K562 (cell line): ENCODE measurements around the gene TUBA1B. TPM values are rescaled to one million over a fixed set of nuclear protein-coding genes. Genes with fewer than 3 reads are reported as not detected.

Experiments used
- ATF1 ChIP-seq, 2 experiments: fragments of 450-650 bp in 1 of 2; IDR thresholded peaks; 2 replicates each; pipeline ENCODE4 v1.6.1; 2016; ENCODE audit warnings: missing compliant biosample characterization in 1 of 2, missing genetic modification characterization in 1 of 2
- ATF4 ChIP-seq: fragments of 450-650 bp; formaldehyde crosslinking; IDR thresholded peaks from 2 replicates; pipeline ENCODE4 v1.4.0; 2022; ENCODE audit warnings: mild to moderate bottlenecking, moderate library complexity
- BCOR ChIP-seq: fragments of 450-650 bp; IDR thresholded peaks from 2 replicates; pipeline ENCODE4 v1.6.1; 2016
- E2F5 ChIP-seq: sonication (generic); formaldehyde crosslinking; IDR thresholded peaks from 2 replicates; pipeline ENCODE4 v1.8.0; 2022; ENCODE audit warnings: mild to moderate bottlenecking, missing genetic modification reagents
- ELK1 ChIP-seq: sonication (generic); formaldehyde crosslinking; IDR thresholded peaks from 2 replicates; pipeline ENCODE4 v1.8.1; 2022; ENCODE audit warnings: missing genetic modification reagents
- EP300 ChIP-seq: IDR thresholded peaks from 2 replicates; pipeline ENCODE4 v1.6.1; 2012; ENCODE audit warnings: low read length, improper control_type of control experiment
- FOXP4 ChIP-seq: sonication (generic); formaldehyde crosslinking; IDR thresholded peaks from 2 replicates; pipeline ENCODE4 v1.8.0; 2022; ENCODE audit warnings: mild to moderate bottlenecking, missing genetic modification reagents, borderline replicate concordance
- HCFC1 ChIP-seq: IDR thresholded peaks from 2 replicates; pipeline ENCODE4 v1.6.1; 2012; ENCODE audit warnings: low read depth, low read length, improper control_type of control experiment
- ID3 ChIP-seq, 2 experiments: fragments of 250-450 bp in 1 of 2; fragments of 450-650 bp in 1 of 2; sonication (Bioruptor Pico) in 1 of 2; IDR thresholded peaks; 2 replicates each; pipeline versions ENCODE4 v1.6.1 to v1.8.0; 2016 to 2021; ENCODE audit warnings: mild to moderate bottlenecking in 2 of 2, moderate library complexity in 2 of 2, missing compliant biosample characterization in 1 of 2, missing genetic modification characterization in 1 of 2
- KAT8 ChIP-seq: fragments of 450-650 bp; IDR thresholded peaks from 2 replicates; pipeline ENCODE4 v1.6.1; 2016; ENCODE audit warnings: low read depth, mild to moderate bottlenecking
- MAFG ChIP-seq: fragments of 450-650 bp; conservative IDR thresholded peaks from 2 replicates; pipeline ENCODE4 v1.6.1; 2016; ENCODE audit warnings: missing genetic modification characterization, missing compliant biosample characterization
- MEF2A ChIP-seq: IDR thresholded peaks from 2 replicates; pipeline ENCODE4 v1.6.1; 2011; ENCODE audit warnings: low read depth, mild to moderate bottlenecking, low read length, moderate library complexity; ENCODE audit not compliant: control insufficient read depth
- SMARCC2 ChIP-seq: fragments of 450-650 bp; IDR thresholded peaks from 2 replicates; pipeline ENCODE4 v1.6.1; 2017; ENCODE audit warnings: antibody characterized with exemption, moderate library complexity, mild to moderate bottlenecking, low read depth
- TFAM ChIP-seq: fragments of 250-450 bp; sonication (Bioruptor Pico); conservative IDR thresholded peaks from 2 replicates; pipeline ENCODE4 v1.5.0; 2021; ENCODE audit warnings: mild to moderate bottlenecking, moderate library complexity
- ZBTB33 ChIP-seq: sonication (generic); formaldehyde crosslinking; IDR thresholded peaks from 2 replicates; pipeline ENCODE4 v1.8.1; 2023; ENCODE audit warnings: mild to moderate bottlenecking, missing genetic modification reagents
- ZNF232 ChIP-seq: sonication (generic); formaldehyde crosslinking; IDR thresholded peaks from 2 replicates; pipeline ENCODE4 v1.8.0; 2022; ENCODE audit warnings: mild to moderate bottlenecking, missing genetic modification reagents
- ZNF280A ChIP-seq: fragments of 450-650 bp; IDR thresholded peaks from 2 replicates; pipeline ENCODE4 v1.6.1; 2018; ENCODE audit warnings: mild to moderate bottlenecking, low read depth; ENCODE audit not compliant: partially characterized antibody
- ZNF551 ChIP-seq: fragments of 250-450 bp; sonication (Bioruptor Pico); IDR thresholded peaks from 2 replicates; pipeline ENCODE4 v1.5.0; 2021; ENCODE audit warnings: mild to moderate bottlenecking, moderate library complexity
- polyA plus RNA-seq, 8 experiments: library from polyadenylated mRNA; depleted of rRNA in 4 of 8; stranded (reverse) in 5 of 8; unstranded in 3 of 8; fragments of >200 nt; fragmentation: Nextera tagmentation in 2 of 8; fragmentation: Illumina TruSeq in 1 of 8; extraction: Ambion mirVana in 2 of 8; extraction: Trizol in 1 of 8; gene quantifications; 2 replicates each; pipeline versions ENCODE4 v1.2.1 to v1.2.3, GENCODE V29; 2011 to 2014; ENCODE audit warnings: inconsistent platforms in 1 of 8, missing spikeins in 1 of 8
- total RNA-seq, 7 experiments: library from RNA; depleted of rRNA in 6 of 7; stranded (reverse); fragments of >200 nt in 6 of 7; fragmentation: Illumina TruSeq in 2 of 7; extraction: Trizol in 2 of 7; gene quantifications; 2 replicates each; pipeline versions ENCODE4 v1.2.1 to v1.2.3, GENCODE V29; 2011 to 2021; ENCODE audit warnings: low replicate concordance in 1 of 7

The TUBA1B gene
- total and polyA plus RNA-seq, 9 of the 15 experiments (the other 6 are each of a cell fraction or from before 2014, with no cell fraction given), result 2,189 to 4,624 (median 2,628) TPM

- TF ChIP-seq MAFG, result no peak
- peak; percentile 5; the same call in 1 of the 2 replicates for TF ChIP-seq HCFC1
- no peak for TF ChIP-seq ZNF280A
- no peak for TF ChIP-seq ATF4
- peak; percentile 47; the same call in 1 of the 2 replicates for TF ChIP-seq ATF1 (CRISPR knock-in tag; IDR thresholded peaks at IDR 0.05)
- peak; percentile 97 for TF ChIP-seq ATF1 (tag; IDR thresholded peaks at IDR 0.05)
- TF ChIP-seq MEF2A, result no peak
- TF ChIP-seq EP300, result no peak
- TF ChIP-seq ZBTB33 (CRISPR knock-in tag), result no peak
- no peak for TF ChIP-seq ZNF232 (CRISPR knock-in tag)
- TF ChIP-seq E2F5, result no peak
- no peak for TF ChIP-seq ID3 (CRISPR knock-in tag; IDR thresholded peaks at IDR 0.05)
- no peak for TF ChIP-seq ID3 (tag; IDR thresholded peaks at IDR 0.05)
- TF ChIP-seq BCOR, result peak; percentile 19; the same call in 1 of the 2 replicates
- TF ChIP-seq ZNF551 (CRISPR knock-in tag), result no peak
- TF ChIP-seq FOXP4 (CRISPR knock-in tag), result no peak
- TF ChIP-seq ELK1 (CRISPR knock-in tag), result no peak
- TF ChIP-seq TFAM (CRISPR knock-in tag), result no peak
- TF ChIP-seq KAT8, result no peak
- TF ChIP-seq SMARCC2, result no peak
Measured at GRCh38 chr12:49110464-49111155, 20.6 kb downstream of the TUBA1B start, which contains the start of gene LMBR1L (continued).
